HG03460 (cell line): ENCODE data around the gene TUBA1B.
"Not testable (repeated sequence)": the region's sequence is repeated elsewhere in the genome, so short reads cannot be mapped to it uniquely, and the experiment has no call there.

Source experiments
- ATAC-seq: cut with Tn5 transposase; IDR thresholded peaks from one replicate; pipeline ENCODE4 v1.9.1; 2021; ENCODE audit not compliant: unreplicated experiment

Gene TUBA1B

GRCh38 chr12:49131051-49131893 lies at the start of gene TUBA1B:
Gene TUBA1B, minus strand, starts transcription at chr12:49131395. Its CDS starts 95 bp downstream, at chr12:49131300.
- ATAC-seq = peak; percentile 68

GRCh38 chr12:49174218-49174617 lies 43.0 kb upstream of the TUBA1B start:
- ATAC-seq = no peak

GRCh38 chr12:49170924-49171323 lies 39.7 kb upstream of the TUBA1B start:
- no peak for ATAC-seq

- no peak for ATAC-seq
Measured at GRCh38 chr12:49165114-49165513, 33.9 kb upstream of the TUBA1B start.

DNA sequence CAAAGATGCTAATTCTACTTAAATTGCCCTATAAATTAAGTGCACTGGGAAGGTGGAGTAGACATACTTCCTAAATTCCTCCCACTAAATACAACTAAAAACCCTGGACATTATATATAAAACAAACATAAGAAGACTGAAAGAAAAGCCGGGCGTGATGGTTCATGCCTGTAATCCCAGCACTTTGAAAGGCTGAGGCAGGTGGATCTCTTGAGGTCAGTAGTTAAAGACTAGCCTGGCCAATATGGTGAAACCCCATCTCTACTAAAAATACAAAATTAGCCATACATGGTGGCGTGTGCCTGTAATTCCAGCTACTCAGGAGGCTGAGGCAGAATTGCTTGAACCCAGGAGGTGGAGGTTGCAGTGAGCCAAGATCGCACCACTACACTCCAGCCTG lies 30.7 kb upstream of the TUBA1B start:
- not testable (repeated sequence) for ATAC-seq

- no peak for ATAC-seq
Measured at GRCh38 chr12:49161092-49161795, 30.0 kb upstream of the TUBA1B start.

DNA sequence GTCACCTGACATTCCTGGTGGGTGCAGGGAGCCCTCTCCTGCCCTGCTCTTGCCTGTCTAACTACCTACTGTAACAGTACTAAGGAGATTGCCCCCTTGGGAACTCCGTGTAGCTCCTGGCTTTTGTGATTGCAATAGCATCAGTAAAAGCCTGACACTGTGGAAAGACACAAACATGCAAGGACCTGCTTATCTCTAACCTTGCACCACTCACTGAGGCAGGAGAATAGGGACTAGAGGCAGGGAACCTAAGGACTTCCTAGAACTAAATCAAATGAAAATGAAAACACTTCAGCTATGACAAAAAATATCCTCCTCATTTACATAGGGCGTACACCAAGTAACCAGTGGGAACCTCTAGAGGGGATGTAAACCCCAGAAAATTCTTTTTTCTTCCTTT lies 29.2 kb upstream of the TUBA1B start:
- ATAC-seq = no peak

- no peak for ATAC-seq
Measured at GRCh38 chr12:49154221-49154620, 23.0 kb upstream of the TUBA1B start.

DNA sequence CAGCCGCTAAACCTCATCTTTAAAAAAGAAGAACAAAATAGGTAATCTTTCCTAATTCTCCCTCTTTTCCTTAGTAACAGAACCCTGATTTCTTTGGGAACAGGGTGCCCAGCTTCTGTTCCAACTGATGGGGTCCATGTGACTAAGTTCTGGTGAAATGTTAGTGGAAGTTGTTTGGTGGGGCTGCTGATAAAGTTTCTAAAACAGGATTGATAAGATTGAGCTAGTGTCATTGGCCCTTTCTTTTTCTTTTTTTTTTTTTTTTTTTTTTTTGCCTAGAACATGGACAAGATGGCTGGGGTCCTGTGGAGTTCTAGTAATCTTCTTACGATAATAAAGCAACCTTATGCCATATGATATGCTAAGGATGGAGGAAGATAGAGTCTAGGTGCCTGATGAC lies 16.2 kb upstream of the TUBA1B start:
- no peak for ATAC-seq

GRCh38 chr12:49146406-49146805 lies 15.2 kb upstream of the TUBA1B start:
- no peak for ATAC-seq

DNA sequence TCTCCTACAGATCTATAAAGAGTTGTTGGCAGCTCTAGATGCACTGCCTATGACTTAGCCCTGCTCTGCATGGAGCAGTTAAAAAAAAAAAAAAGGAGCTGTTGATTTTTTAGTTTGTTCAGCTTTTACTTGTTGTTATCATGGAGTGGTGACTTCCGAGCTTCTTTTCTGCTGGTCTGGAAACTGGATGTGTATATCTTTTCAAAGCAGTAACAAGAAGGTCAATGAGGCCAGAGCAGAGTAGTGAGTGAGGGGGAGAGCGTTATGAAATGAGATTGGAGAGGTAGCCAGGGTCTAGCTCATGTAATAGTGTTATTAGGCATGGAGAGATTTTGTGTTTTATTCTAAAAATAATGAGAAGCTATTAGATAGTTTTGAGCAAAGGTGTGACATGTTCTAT lies 13.2 kb upstream of the TUBA1B start:
- no peak for ATAC-seq

- ATAC-seq = no peak
Measured at GRCh38 chr12:49138999-49139398, 7.8 kb upstream of the TUBA1B start.

- ATAC-seq = no peak
Measured at GRCh38 chr12:49138587-49138986, 7.4 kb upstream of the TUBA1B start.

- no peak for ATAC-seq
Measured at GRCh38 chr12:49137476-49137875, 6.3 kb upstream of the TUBA1B start.

DNA sequence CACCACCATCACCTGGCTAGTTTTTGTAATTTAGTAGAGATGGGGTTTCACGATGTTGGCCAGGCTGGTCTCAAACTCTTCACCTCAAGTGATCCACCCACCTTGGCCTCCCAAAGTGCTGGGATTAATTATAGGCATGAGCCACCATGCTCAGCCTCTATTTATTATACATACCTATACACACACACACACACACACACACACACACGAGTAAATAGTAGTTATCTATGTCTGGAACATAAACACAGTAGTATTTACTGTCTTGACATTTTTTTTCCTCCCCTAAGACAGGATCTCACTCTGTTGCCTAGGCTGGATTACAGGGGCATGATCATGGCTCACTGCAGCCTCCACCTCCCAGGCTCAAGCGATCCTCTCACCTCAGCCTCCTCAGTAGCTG lies 5.8 kb upstream of the TUBA1B start:
- ATAC-seq = not testable (repeated sequence)

GRCh38 chr12:49133590-49133989 lies 2.4 kb upstream of the TUBA1B start:
- ATAC-seq = no peak

- no peak for ATAC-seq
Measured at GRCh38 chr12:49133014-49133413, 1.8 kb upstream of the TUBA1B start.

DNA sequence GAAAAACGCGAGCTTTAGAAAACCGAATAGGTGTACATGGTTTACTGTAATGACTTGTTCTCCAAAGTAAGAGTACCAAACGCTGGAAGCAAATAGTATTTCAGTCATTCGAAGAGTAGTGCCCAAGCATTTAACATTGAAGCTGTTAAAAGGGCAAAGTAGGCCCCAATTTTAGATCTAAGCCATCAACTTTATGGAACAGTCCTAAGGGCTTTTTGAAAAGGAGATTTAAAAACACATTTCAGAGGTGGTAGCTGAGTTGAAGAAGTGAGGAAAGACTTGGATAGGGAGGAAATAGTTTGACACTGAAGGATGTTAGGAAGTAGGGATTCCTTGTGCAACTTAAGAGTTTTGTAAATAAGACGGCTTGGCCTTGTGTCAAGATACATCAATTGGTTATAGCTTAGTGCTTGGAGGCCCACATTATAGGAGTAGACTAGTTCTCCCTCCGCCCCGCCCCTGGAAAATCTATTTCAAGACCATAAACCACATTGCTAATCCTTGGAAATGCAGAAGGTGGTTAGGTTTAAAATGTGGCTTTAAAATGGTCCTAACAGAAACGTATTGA lies 783 bp upstream of the TUBA1B start:
- no peak for ATAC-seq

- ATAC-seq = peak; percentile 56
Measured at GRCh38 chr12:49130151-49131050, 794 bp downstream of the TUBA1B start.

- ATAC-seq = no peak
Measured at GRCh38 chr12:49129332-49130150, 1.7 kb downstream of the TUBA1B start.
